Measurements from ENCODE around the gene BANP.
"Not testable (repeated sequence)": the region's sequence is repeated elsewhere in the genome, so short reads cannot be mapped to it uniquely, and the experiment has no call there.

- TF ChIP-seq EZH2 (IDR thresholded peaks at IDR 0.05; ENCODE audit: insufficient read depth, poor library complexity, severe bottlenecking); EZH2phosphoT487 (IDR thresholded peaks at IDR 0.05; ENCODE audit: insufficient read depth, low read depth): not testable (repeated sequence)
Observed at GRCh38 chr16:88043208-88043910, 92.1 kb downstream of the BANP start.

All from GM23248 (cell line).